H1 (cell line): ENCODE measurements around the gene TMA7B. TPM values are rescaled to one million over a fixed set of nuclear protein-coding genes. Genes with fewer than 3 reads are reported as not detected.

Source experiments
- CTCF ChIA-PET: fragments of 300-600 bp; sonication (Branson Sonifier 250); formaldehyde crosslinking; loops from one replicate; lab custom pipeline; 2021; ENCODE audit not compliant: partially characterized antibody; lab: Charles Lee
- POLR2A ChIA-PET: fragments of 300-600 bp; sonication (Branson Sonifier 250); formaldehyde crosslinking; loops from one replicate; lab custom pipeline; 2021; ENCODE audit warnings: inconsistent platforms; ENCODE audit not compliant: partially characterized antibody; lab: Charles Lee
- DNase-seq, 2 experiments: peaks; one replicate each; pipeline versions ENCODE4 v3.0.0 to v3.0.0-alpha.2; 2010 to 2022; ENCODE audit warnings: low spot score in 2 of 2, low read depth in 1 of 2, mixed read lengths in 1 of 2
- FAIRE-seq: peaks from 2 replicates; lab custom pipeline; 2011; peaks lifted over from hg19 to GRCh38; lab: Jason Lieb, UNC
- H2AFZ ChIP-seq: 2 replicates; pipeline ENCODE4 v1.8.1; 2012; ENCODE audit warnings: low read length, inconsistent platforms
- H2AK5ac ChIP-seq: 2 replicates; pipeline ENCODE4 v1.6.1; 2013; ENCODE audit warnings: low read depth, low read length
- H2BK120ac ChIP-seq: replicated peaks from 2 replicates; pipeline ENCODE3; 2013; ENCODE audit warnings: low read depth, low read length, inconsistent platforms
- H2BK12ac ChIP-seq: 2 replicates; pipeline ENCODE4 v1.6.1; 2013; ENCODE audit warnings: low read depth, low read length
- H2BK15ac ChIP-seq: 2 replicates; pipeline ENCODE4 v1.6.1; 2013; ENCODE audit warnings: low read length
- H2BK20ac ChIP-seq: 2 replicates; pipeline ENCODE4 v1.6.1; 2013; ENCODE audit warnings: low read length
- H2BK5ac ChIP-seq: 2 replicates; pipeline ENCODE4 v1.6.1; 2013; ENCODE audit warnings: low read depth, low read length
- H3K14ac ChIP-seq: 2 replicates; pipeline ENCODE4 v1.6.1; 2013; ENCODE audit warnings: inconsistent platforms; ENCODE audit not compliant: insufficient read length
- H3K18ac ChIP-seq: 2 replicates; pipeline ENCODE4 v1.6.1; 2013; ENCODE audit warnings: low read length; ENCODE audit errors: extremely low read depth
- H3K23ac ChIP-seq: 2 replicates; pipeline ENCODE4 v1.6.1; 2013; ENCODE audit warnings: inconsistent platforms; ENCODE audit not compliant: insufficient read length
- H3K23me2 ChIP-seq: 2 replicates; pipeline ENCODE4 v1.6.1; 2013; ENCODE audit warnings: low read depth, low read length
- H3K27ac ChIP-seq: 2 replicates; pipeline ENCODE4 v1.6.1; 2011; ENCODE audit warnings: low read depth, low read length, inconsistent platforms
- H3K27me3 ChIP-seq, 4 experiments: replicated peaks in 1 of 4; 1 replicate in 1 of 4; 2 replicates in 3 of 4; pipeline versions ENCODE4 v1.6.1 to v1.8.1; 2011 to 2013; ENCODE audit warnings: low read length in 3 of 4, mild to moderate bottlenecking in 3 of 4, inconsistent platforms in 2 of 4, mixed read lengths in 2 of 4, moderate library complexity in 1 of 4; ENCODE audit not compliant: control insufficient read depth in 3 of 4, insufficient read depth in 3 of 4; ENCODE audit errors: extremely low read depth in 1 of 4
- H3K36me3 ChIP-seq, 4 experiments: 2 replicates each; pipeline versions ENCODE4 v1.6.1 to v1.8.1; 2011 to 2013; ENCODE audit warnings: mild to moderate bottlenecking in 4 of 4, low read length in 3 of 4, moderate library complexity in 2 of 4, control low read depth in 1 of 4, inconsistent platforms in 1 of 4; ENCODE audit not compliant: insufficient read depth in 4 of 4, control insufficient read depth in 2 of 4
- H3K4ac ChIP-seq: replicated peaks from 2 replicates; pipeline ENCODE3; 2013; ENCODE audit warnings: low read length, low read depth, mixed read lengths, inconsistent platforms; ENCODE audit not compliant: insufficient read length
- H3K4me1 ChIP-seq, 4 experiments: replicated peaks in 1 of 4; 1 replicate in 1 of 4; 2 replicates in 3 of 4; pipeline versions ENCODE4 v1.6.1 to v1.8.1; 2011 to 2013; ENCODE audit warnings: low read length in 3 of 4, inconsistent platforms in 2 of 4, mixed read lengths in 1 of 4; ENCODE audit not compliant: insufficient read depth in 4 of 4, control insufficient read depth in 3 of 4
- H3K4me2 ChIP-seq, 2 experiments: 2 replicates each; pipeline versions ENCODE4 v1.6.1 to v1.8.1; 2011 to 2013; ENCODE audit warnings: low read depth in 2 of 2, low read length in 2 of 2, control low read depth in 1 of 2, inconsistent platforms in 1 of 2, mild to moderate bottlenecking in 1 of 2; ENCODE audit not compliant: insufficient read depth in 1 of 2
- H3K4me3 ChIP-seq, 4 experiments: fragments of 200-600, 300-600 bp in 1 of 4; sonication (generic), shearing (Covaris generic), sonication (Bioruptor Twin) in 1 of 4; 2 replicates each; pipeline versions ENCODE4 v1.5.1 to v1.8.1; 2011 to 2016; ENCODE audit warnings: low read length in 4 of 4, low read depth in 3 of 4, control low read depth in 2 of 4, inconsistent platforms in 2 of 4, mild to moderate bottlenecking in 2 of 4, mixed read lengths in 1 of 4, moderate library complexity in 1 of 4; ENCODE audit not compliant: insufficient read depth in 2 of 4; ENCODE audit errors: extremely low read depth in 1 of 4
- H3K56ac ChIP-seq: replicated peaks from 2 replicates; pipeline ENCODE3; 2013; ENCODE audit warnings: low read depth, mild to moderate bottlenecking, mixed read lengths, low read length, inconsistent platforms; ENCODE audit not compliant: insufficient read length
- H3K79me1 ChIP-seq: 2 replicates; pipeline ENCODE4 v1.6.1; 2013; ENCODE audit warnings: low read depth, low read length, control low read depth
- H3K79me2 ChIP-seq, 2 experiments: 2 replicates each; pipeline versions ENCODE4 v1.6.1 to v1.8.1; 2012 to 2013; ENCODE audit warnings: low read length in 2 of 2, mild to moderate bottlenecking in 2 of 2, inconsistent platforms in 1 of 2; ENCODE audit not compliant: insufficient read depth in 2 of 2, control insufficient read depth in 1 of 2
- H3K9ac ChIP-seq, 4 experiments: replicated peaks in 1 of 4; 1 replicate in 1 of 4; 2 replicates in 3 of 4; pipeline versions ENCODE4 v1.6.1 to v1.8.1; 2011 to 2013; ENCODE audit warnings: low read depth in 3 of 4, low read length in 3 of 4, control low read depth in 2 of 4, mild to moderate bottlenecking in 2 of 4, moderate library complexity in 2 of 4, inconsistent platforms in 1 of 4; ENCODE audit errors: extremely low read depth in 1 of 4
- H3K9me3 ChIP-seq, 2 experiments: 2 replicates each; pipeline versions ENCODE4 v1.6.1 to v1.8.1; 2012 to 2013; ENCODE audit warnings: mild to moderate bottlenecking in 2 of 2, moderate library complexity in 2 of 2, control low read depth in 1 of 2, inconsistent platforms in 1 of 2, low read depth in 1 of 2, low read length in 1 of 2, mixed read lengths in 1 of 2; ENCODE audit not compliant: insufficient read depth in 2 of 2
- H4K20me1 ChIP-seq, 2 experiments: replicated peaks in 1 of 2; 2 replicates each; pipeline versions ENCODE3 to v1.8.1; 2011 to 2013; ENCODE audit warnings: inconsistent platforms in 2 of 2, low read length in 2 of 2, mild to moderate bottlenecking in 1 of 2; ENCODE audit not compliant: insufficient read depth in 2 of 2, control insufficient read depth in 1 of 2
- H4K5ac ChIP-seq: 2 replicates; pipeline ENCODE4 v1.6.1; 2013; ENCODE audit warnings: low read length, low read depth, mixed read lengths, inconsistent platforms; ENCODE audit not compliant: insufficient read length
- H4K8ac ChIP-seq: 2 replicates; pipeline ENCODE4 v1.8.0; 2013; ENCODE audit warnings: mild to moderate bottlenecking, moderate library complexity, low read length, inconsistent platforms; ENCODE audit not compliant: insufficient read depth; ENCODE audit errors: extremely low read depth
- H4K91ac ChIP-seq: replicated peaks from 2 replicates; pipeline ENCODE3; 2013; ENCODE audit warnings: low read length, mixed read lengths, inconsistent platforms; ENCODE audit not compliant: insufficient read length
- BACH1 ChIP-seq: IDR thresholded peaks from 2 replicates; pipeline ENCODE4 v1.6.1; 2012; ENCODE audit warnings: low read length, improper control_type of control experiment
- CEBPB ChIP-seq: IDR thresholded peaks from 2 replicates; pipeline ENCODE4 v1.6.1; 2012; ENCODE audit warnings: low read depth, low read length
- CREB1 ChIP-seq: IDR thresholded peaks from 2 replicates; pipeline ENCODE4 v1.6.1; 2012; ENCODE audit warnings: inconsistent platforms
- EGR1 ChIP-seq: IDR thresholded peaks from 2 replicates; pipeline ENCODE4 v1.6.1; 2011; ENCODE audit warnings: low read depth, low read length, borderline replicate concordance
- HDAC6 ChIP-seq: IDR thresholded peaks from one replicate; pipeline ENCODE4 v1.7.1; 2012; ENCODE audit warnings: low read depth, mild to moderate bottlenecking, inconsistent platforms, low read length, moderate library complexity
- POLR2AphosphoS5 ChIP-seq: IDR thresholded peaks from 2 replicates; pipeline ENCODE4 v1.6.1; 2011; ENCODE audit warnings: low read depth, low read length
- RFX5 ChIP-seq: IDR thresholded peaks from 2 replicates; pipeline ENCODE4 v1.6.1; 2011; ENCODE audit warnings: low read depth, low read length, improper control_type of control experiment, borderline replicate concordance
- RXRA ChIP-seq: IDR thresholded peaks from 2 replicates; pipeline ENCODE4 v1.6.1; 2011; ENCODE audit warnings: low read depth, mild to moderate bottlenecking, low read length, moderate library complexity; ENCODE audit not compliant: insufficient read depth
- SIX5 ChIP-seq: IDR thresholded peaks from 2 replicates; pipeline ENCODE4 v1.6.1; 2011; ENCODE audit warnings: mild to moderate bottlenecking, low read depth, low read length
- SP2 ChIP-seq: IDR thresholded peaks from 2 replicates; pipeline ENCODE4 v1.6.1; 2012; ENCODE audit warnings: mild to moderate bottlenecking, low read length, inconsistent platforms
- TBP ChIP-seq: IDR thresholded peaks from 2 replicates; pipeline ENCODE4 v1.6.1; 2011; ENCODE audit warnings: low read depth, low read length, improper control_type of control experiment
- WGBS, 2 experiments: shearing (Covaris generic) in 1 of 2; methylation state at CpG; one replicate each; pipeline versions ENCODE4 v1.1.6 to v1.1.7; 2013 to 2015; ENCODE audit warnings: low lambda C conversion rate in 2 of 2, mixed read lengths in 2 of 2, inconsistent platforms in 1 of 2, low coverage in 1 of 2, missing lambda C conversion rate in 1 of 2; ENCODE audit not compliant: insufficient replicate concordance in 2 of 2, insufficient coverage in 1 of 2, insufficient read length in 1 of 2; ENCODE audit errors: extremely low coverage in 1 of 2, missing lambda C conversion rate in 1 of 2; 5-methylcytosine and 5-hydroxymethylcytosine counted together
- polyA plus RNA-seq, 7 experiments: library from polyadenylated mRNA; depleted of rRNA in 3 of 7; stranded (reverse) in 5 of 7; unstranded in 2 of 7; fragments of >200 nt in 5 of 7; fragments of 200-250 nt in 2 of 7; gene quantifications; 1 replicate in 5 of 7; 2 replicates in 1 of 7; 4 replicates in 1 of 7; pipeline versions ENCODE4 v1.2.1 to v1.2.3, GENCODE V29; 2011 to 2013; ENCODE audit warnings: missing spikeins in 2 of 7, mixed read lengths in 2 of 7
- total RNA-seq: library from RNA; stranded (reverse); fragmentation: NEBNext Ultra II Directional; extraction: Animal tissue kit (Norgen Biotek cat#: 25700); gene quantifications from 2 replicates; pipeline ENCODE4 v1.2.1, GENCODE V29; 2021
- TF ChIP-seq, protein P1 (sequence below): IDR thresholded peaks from 2 replicates; pipeline ENCODE4 v1.6.1; 2012; ENCODE audit warnings: inconsistent platforms

Gene TMA7B
- total and polyA plus RNA-seq, 2 of the 8 experiments (the other 6 are each of a cell fraction or from before 2014, with no cell fraction given) = not detected

DNA sequence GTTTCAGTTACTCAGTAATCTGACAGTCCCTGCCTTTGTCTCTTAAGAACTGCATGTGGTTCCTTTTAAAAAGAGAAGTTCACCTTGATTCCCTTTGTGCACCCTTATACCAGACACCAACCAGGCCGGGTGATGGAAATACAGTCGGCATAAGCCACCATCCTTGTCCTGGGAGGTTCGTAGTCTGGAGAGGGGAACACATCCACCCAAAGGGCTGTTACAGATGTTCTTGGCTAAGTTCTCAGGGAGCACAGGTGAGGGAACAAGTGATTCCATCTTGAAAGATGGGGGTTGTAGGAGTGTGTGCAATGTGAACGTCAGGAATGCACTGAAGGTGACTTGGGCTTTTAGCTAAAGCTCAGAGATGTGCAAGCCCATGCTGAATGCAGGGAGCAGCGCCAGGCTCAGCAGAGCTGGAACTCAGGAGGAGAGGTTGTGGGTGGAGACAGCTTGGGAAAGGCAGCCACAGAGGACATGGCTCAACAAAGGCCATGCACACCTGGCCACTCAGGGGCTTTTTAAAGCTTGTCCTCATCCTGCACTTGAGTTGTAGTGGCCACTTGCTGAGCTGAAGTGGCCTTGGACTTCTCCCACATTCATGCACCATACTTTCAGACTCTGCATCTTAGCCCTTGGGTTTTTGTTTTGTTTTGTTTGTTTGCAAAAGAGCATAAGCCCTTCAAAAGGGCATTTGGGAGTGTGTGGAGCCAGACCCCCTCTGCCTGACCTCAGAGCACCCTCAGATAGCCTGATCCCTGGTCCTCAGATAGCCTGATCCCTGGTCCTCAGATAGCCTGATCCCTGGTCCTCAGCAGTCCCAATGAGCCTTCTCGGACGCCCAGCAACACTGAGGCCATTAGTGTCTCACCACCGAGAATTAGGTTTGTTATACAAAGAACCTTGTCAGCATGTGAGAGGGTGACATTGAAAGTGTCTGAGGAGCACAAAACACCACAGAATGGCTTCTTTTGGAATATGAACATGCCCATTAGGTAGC, 12.7 kb upstream of the TMA7B start:
- no peak overlapping the region for H2AK5ac ChIP-seq
- H3K36me3 ChIP-seq = no peaks in the 10 kb centered on the region
- no peak overlapping the region for H3K56ac ChIP-seq
- H3K79me2 ChIP-seq = no peaks in the 10 kb centered on the region
- H3K18ac ChIP-seq = no peak overlapping the region
- no peak overlapping the region for H4K5ac ChIP-seq
- H2BK5ac ChIP-seq = 0 out of 2 replicates have a peak overlapping the region, but pooled peaks have one; percentile 3
- no peak overlapping the region for H3K4me3 ChIP-seq
- POLR2A ChIA-PET = no interaction called here
- no peak overlapping the region for H3K4ac ChIP-seq
- H3K4me1 ChIP-seq = peaks cover 8 to 22% (median 11%) of the 10 kb centered on the region in 4 experiments; a peak in 5 of 7 replicates
- H2BK20ac ChIP-seq = peak overlapping the region; percentile 16; the same call in 1 of the 2 replicates
- no peak overlapping the region; the same call in 1 of the 2 replicates for H2BK12ac ChIP-seq
- H4K20me1 ChIP-seq = no peaks in the 10 kb centered on the region
- H3K9ac ChIP-seq = no peak overlapping the region
- H3K4me2 ChIP-seq = no peak overlapping the region
- no peaks in the 10 kb centered on the region for H3K9me3 ChIP-seq
- H3K23ac ChIP-seq = no peak overlapping the region
- 0 out of 2 replicates have a peak overlapping the region, but pooled peaks have one; percentile 50 for H2BK15ac ChIP-seq
- no peak overlapping the region for H3K14ac ChIP-seq
- no peaks in the 10 kb centered on the region; a peak in 1 of 7 replicates for H3K27me3 ChIP-seq
- DNase-seq (no peak), FAIRE-seq (no peak)
- H3K79me1 ChIP-seq = no peaks in the 10 kb centered on the region
- H4K91ac ChIP-seq = no peak overlapping the region
- CTCF ChIA-PET = interaction anchor here (1.2 to 7.0 kb wide), 5 partner anchors 9 to 93 kb away, joined by 5 to 66 read pairs (median 16); partner anchors contain the start of gene TMA7B
- no peak overlapping the region; the same call in 1 of the 2 replicates for H4K8ac ChIP-seq
- peak overlapping the region; percentile 21; the same call in 1 of the 2 replicates for H2AFZ ChIP-seq
- 93% methylated on average over 8 of the region's 8 CpGs; no CpG with 5 or more reads in 1 of the 2 experiments for WGBS, 2 experiments
- H3K27ac ChIP-seq = no peak overlapping the region
- H2BK120ac ChIP-seq = no peak overlapping the region
- no peaks in the 10 kb centered on the region for H3K23me2 ChIP-seq
- TF ChIP-seq CREB1 = no peak
- TF ChIP-seq TBP = no peak
- TF ChIP-seq RXRA = no peak
- no peak for TF ChIP-seq EGR1
- TF ChIP-seq HDAC6 = no peak
- TF ChIP-seq POLR2AphosphoS5 = no peak
- no peak for TF ChIP-seq SIX5
- no peak for TF ChIP-seq BACH1
- TF ChIP-seq CEBPB = no peak
- TF ChIP-seq SP2 = no peak
- TF ChIP-seq RFX5 = no peak
- TF ChIP-seq, protein P1, sequence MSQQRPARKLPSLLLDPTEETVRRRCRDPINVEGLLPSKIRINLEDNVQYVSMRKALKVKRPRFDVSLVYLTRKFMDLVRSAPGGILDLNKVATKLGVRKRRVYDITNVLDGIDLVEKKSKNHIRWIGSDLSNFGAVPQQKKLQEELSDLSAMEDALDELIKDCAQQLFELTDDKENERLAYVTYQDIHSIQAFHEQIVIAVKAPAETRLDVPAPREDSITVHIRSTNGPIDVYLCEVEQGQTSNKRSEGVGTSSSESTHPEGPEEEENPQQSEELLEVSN = no peak
